Panc1 (cell line): Measurements from ENCODE around the gene TWF1. TPM values are rescaled to one million over a fixed set of nuclear protein-coding genes. Genes with fewer than 3 reads are reported as not detected.

Experiments
- ATAC-seq: fragments of 200-7000 bp; cut with Tn5 transposase; 2 replicates; pipeline ENCODE4 v1.9.1; 2020; ENCODE audit warnings: mild to moderate bottlenecking, moderate library complexity
- BruUV-seq: library from RNA; stranded (reverse); fragments of 400-500 nt; replicated peaks from 2 replicates; lab custom pipeline; 2021; lab: Mats Ljungman, UMichigan
- CTCF ChIA-PET: fragments of 300-600 bp; sonication (Branson Sonifier 250); formaldehyde crosslinking; loops from one replicate; lab custom pipeline; 2022; ENCODE audit warnings: antibody characterized with exemption; lab: Charles Lee
- POLR2A ChIA-PET: fragments of 300-600 bp; sonication (Branson Sonifier 250); formaldehyde crosslinking; loops from one replicate; lab custom pipeline; 2022; ENCODE audit warnings: antibody characterized with exemption; lab: Charles Lee
- DNase-seq: peaks from one replicate; pipeline ENCODE4 v3.0.0-alpha.2; 2010; ENCODE audit warnings: low read depth, low spot score
- H3K27ac ChIP-seq: 2 replicates; pipeline ENCODE4 v1.5.1; 2011; ENCODE audit warnings: mild to moderate bottlenecking, low read length, inconsistent platforms
- H3K27me3 ChIP-seq: fragments of 200-500 bp; sonication (Bioruptor generic); 2 replicates; pipeline ENCODE4 v1.6.0; 2014; ENCODE audit warnings: low read length, inconsistent platforms; ENCODE audit not compliant: control insufficient read depth, insufficient read depth
- H3K36me3 ChIP-seq: fragments of 200-500 bp; sonication (Bioruptor generic); 2 replicates; pipeline ENCODE4 v1.5.1; 2014; ENCODE audit warnings: inconsistent platforms, mild to moderate bottlenecking, low read length, moderate library complexity; ENCODE audit not compliant: control insufficient read depth, insufficient read depth
- H3K4me1 ChIP-seq: 2 replicates; pipeline ENCODE4 v1.5.1; 2011; ENCODE audit warnings: inconsistent platforms, mild to moderate bottlenecking, low read length, moderate library complexity; ENCODE audit not compliant: control insufficient read depth, insufficient read depth
- H3K4me3 ChIP-seq, 2 experiments: 2 replicates each; pipeline ENCODE4 v1.5.1; 2011 to 2012; ENCODE audit warnings: low read depth in 2 of 2, low read length in 2 of 2, mild to moderate bottlenecking in 2 of 2, inconsistent platforms in 1 of 2, moderate library complexity in 1 of 2
- H3K9me3 ChIP-seq: fragments of 200-500 bp; sonication (Bioruptor generic); 2 replicates; pipeline ENCODE4 v1.5.1; 2014; ENCODE audit warnings: low read depth, mild to moderate bottlenecking, inconsistent platforms, low read length, moderate library complexity; ENCODE audit not compliant: control insufficient read depth, insufficient read depth
- CTCF ChIP-seq: fragments of 450-650 bp; IDR thresholded peaks from 2 replicates; pipeline ENCODE4 v1.5.1; 2017; ENCODE audit warnings: mild to moderate bottlenecking
- POLR2AphosphoS5 ChIP-seq: IDR thresholded peaks from 2 replicates; pipeline ENCODE4 v1.6.1; 2012; ENCODE audit warnings: mild to moderate bottlenecking, low read depth, low read length, moderate library complexity
- REST ChIP-seq, 2 experiments: IDR thresholded peaks; 2 replicates each; pipeline ENCODE4 v1.6.1; 2011 to 2012; ENCODE audit warnings: low read depth in 2 of 2, control low read depth in 1 of 2, low read length in 1 of 2, mild to moderate bottlenecking in 1 of 2, moderate library complexity in 1 of 2; ENCODE audit not compliant: insufficient read depth in 1 of 2
- SIN3A ChIP-seq: IDR thresholded peaks from 2 replicates; pipeline ENCODE4 v1.6.1; 2012; ENCODE audit warnings: low read depth, mild to moderate bottlenecking, low read length, moderate library complexity, borderline replicate concordance; ENCODE audit not compliant: insufficient read depth
- TCF7L2 ChIP-seq: IDR thresholded peaks from 2 replicates; pipeline ENCODE4 v1.6.1; 2011; ENCODE audit warnings: mild to moderate bottlenecking, low read depth, low read length, inconsistent platforms
- in situ Hi-C: cut with HindIII; loops from 2 replicates; pipeline ENCODE4 v1.10.0; 2016; ENCODE audit warnings: low sequenced_read_pairs, low pct_unique_long_range_greater_than_20kb
- intact Hi-C: fragments of 100-400 bp; cut with micrococcal nuclease; formaldehyde crosslinking; loops from one replicate; pipeline ENCODE4 v1.10.0; 2022; ENCODE audit not compliant: unreplicated experiment
- total RNA-seq: library from RNA; stranded (reverse); gene quantifications from one replicate; pipeline ENCODE4 v1.2.1, GENCODE V29; 2021; ENCODE audit not compliant: unreplicated experiment

TWF1 gene
- total RNA-seq, 1 experiment from 2014 or later = 103 TPM

GRCh38 chr12:43764528-43764927 is 41.6 kb downstream of the TWF1 start:
- DNase-seq (no peak), ATAC-seq (no peak)
- no peaks in the 10 kb centered on the region for H3K27me3 ChIP-seq
- no peak overlapping the region for H3K4me3 ChIP-seq
- POLR2A ChIA-PET = no interaction called here
- no peaks in the 10 kb centered on the region for H3K9me3 ChIP-seq
- CTCF ChIA-PET = no interaction called here
- H3K27ac ChIP-seq = no peak overlapping the region
- H3K4me1 ChIP-seq = peaks cover 4% of the 10 kb centered on the region; the same call in 1 of the 2 replicates
- H3K36me3 ChIP-seq = no peaks in the 10 kb centered on the region
- in situ Hi-C loops (loop anchor here (10.0 kb wide), 1 partner anchor 120 kb away; no protein-coding TSS in a partner anchor), intact Hi-C loops (no loop called here)
- no peak for TF ChIP-seq SIN3A
- no peak for TF ChIP-seq POLR2AphosphoS5
- TF ChIP-seq CTCF = no peak
- TF ChIP-seq REST (IDR thresholded peaks at IDR 0.05; ENCODE audit: insufficient read depth in 1 of 2, low read depth in 2 of 2, low read length in 1 of 2) = no peak
- no peak for TF ChIP-seq TCF7L2
- BruUV-seq = no TSS peak

GRCh38 chr12:43763769-43764168 is 42.3 kb downstream of the TWF1 start:
- POLR2A ChIA-PET = no interaction called here

More at GRCh38 chr12:43763769-43764168, 42.3 kb downstream of the TWF1 start:
- H3K9me3 ChIP-seq = no peaks in the 10 kb centered on the region
- H3K4me1 ChIP-seq = peaks cover 4% of the 10 kb centered on the region; the same call in 1 of the 2 replicates
- no peak overlapping the region for H3K27ac ChIP-seq
- H3K36me3 ChIP-seq = no peaks in the 10 kb centered on the region
- CTCF ChIA-PET = no interaction called here
- DNase-seq (no peak), ATAC-seq (no peak)
- no peak overlapping the region for H3K4me3 ChIP-seq
- no TSS peak for BruUV-seq
- in situ Hi-C loops = loop anchor here (10.0 kb wide), 1 partner anchor 121 kb away; no protein-coding TSS in a partner anchor
- intact Hi-C loops = no loop called here
- TF ChIP-seq CTCF = no peak
- no peak for TF ChIP-seq SIN3A
- TF ChIP-seq REST (IDR thresholded peaks at IDR 0.05; ENCODE audit: insufficient read depth in 1 of 2, low read depth in 2 of 2, low read length in 1 of 2) = no peak
- no peaks in the 10 kb centered on the region for H3K27me3 ChIP-seq
